Prostate gland (tissue), 2 donors: ENCODE data around the gene BLOC1S1. TPM values are rescaled to one million over a fixed set of nuclear protein-coding genes. Genes with fewer than 3 reads are reported as not detected.

Source experiments
- DNase-seq: peaks from one replicate; pipeline ENCODE4 v3.0.0-alpha.2; 2019; ENCODE audit warnings: low spot score
- H3K27ac ChIP-seq, 2 donors: fragments of 200-600 bp; sonication (generic); 2 replicates each; pipeline ENCODE4 v1.5.1; 2017 to 2019
- H3K27me3 ChIP-seq: fragments of 200-600 bp; sonication (generic); replicated peaks from 2 replicates; pipeline ENCODE4 v1.5.1; 2019; ENCODE audit not compliant: insufficient read depth
- H3K36me3 ChIP-seq, 2 donors: fragments of 200-600 bp; sonication (generic); 1 replicate in 1 of 2; 2 replicates in 1 of 2; pipeline versions ENCODE4 v1.5.1 to v1.8.1; 2017 to 2019
- H3K4me1 ChIP-seq: fragments of 200-600 bp; sonication (generic); replicated peaks from 2 replicates; pipeline ENCODE4 v1.5.1; 2019
- H3K4me3 ChIP-seq, 2 donors: fragments of 200-600 bp; sonication (generic); 2 replicates each; pipeline ENCODE4 v1.5.1; 2017 to 2019
- H3K9me3 ChIP-seq: fragments of 200-600 bp; sonication (generic); 2 replicates; pipeline ENCODE4 v1.5.1; 2017
- CTCF ChIP-seq, 4 experiments: fragments of 200-600 bp in 2 of 4; fragments of 450-650 bp in 2 of 4; sonication (generic) in 2 of 4; IDR thresholded peaks; 1 replicate in 3 of 4; 2 replicates in 1 of 4; pipeline ENCODE4 v1.5.1; 2016 to 2019; ENCODE audit warnings: antibody characterized with exemption in 4 of 4, mild to moderate bottlenecking in 2 of 4, moderate library complexity in 2 of 4
- POLR2A ChIP-seq: fragments of 450-650 bp; IDR thresholded peaks from one replicate; pipeline ENCODE4 v1.6.1; 2016; ENCODE audit warnings: antibody characterized with exemption, mild to moderate bottlenecking
- POLR2AphosphoS5 ChIP-seq: sonication (generic); formaldehyde crosslinking; IDR thresholded peaks from one replicate; pipeline ENCODE4 v1.6.1; 2017; ENCODE audit warnings: antibody characterized with exemption
- WGBS: methylation state at CpG from one replicate; pipeline ENCODE4 v1.1.5; 2018; 5-methylcytosine and 5-hydroxymethylcytosine counted together
- intact Hi-C: fragments of 100-400 bp; cut with DNase I; formaldehyde crosslinking; loops from one replicate; pipeline ENCODE4 v1.14.2; 2022
- total RNA-seq, 2 donors: library from RNA; depleted of rRNA; stranded (reverse); fragments of >200 nt; gene quantifications; one replicate each; pipeline ENCODE4 v1.1.0, GENCODE V29; 2016

The BLOC1S1 gene
- total RNA-seq, 2 donors from 2014 or later, result 151 to 240 TPM

GRCh38 chr12:55724940-55725309 lies 9.1 kb downstream of the BLOC1S1 start:
- peaks cover 9% of the 10 kb centered on the region for H3K4me1 ChIP-seq

GRCh38 chr12:55725556-55725955 lies 9.7 kb downstream of the BLOC1S1 start:
- Histone ChIP-seq H3K4me3 (no peak overlapping the region), H3K9me3 (no peaks in the 10 kb centered on the region), H3K36me3 (no peaks in the 10 kb centered on the region), H3K4me1 (peaks cover 9% of the 10 kb centered on the region), H3K27me3 (no peaks in the 10 kb centered on the region), H3K27ac (no peak overlapping the region)
- 53% methylated on average over 3 of the region's 3 CpGs for WGBS
- TF ChIP-seq CTCF (IDR thresholded peaks at IDR 0.05) (no peak), POLR2A (no peak), POLR2AphosphoS5 (no peak)
- DNase-seq, result no peak
- intact Hi-C loops, result loop anchor here (5.0 kb wide), 1 partner anchor 202 kb away; the partner anchor contains the start of gene PYM1

More at GRCh38 chr12:55724940-55725309, 9.1 kb downstream of the BLOC1S1 start:
- no peak overlapping the region for H3K27ac ChIP-seq
- no peak for TF ChIP-seq POLR2AphosphoS5
- H3K27me3 ChIP-seq, result no peaks in the 10 kb centered on the region
- 43% methylated on average over 3 of the region's 3 CpGs for whole genome bisulfite sequencing
- no peak overlapping the region for H3K4me3 ChIP-seq
- intact Hi-C loops, result loop anchor here (5.0 kb wide), 1 partner anchor 202 kb away; the partner anchor contains the start of gene PYM1
- no peaks in the 10 kb centered on the region for H3K36me3 ChIP-seq
- H3K9me3 ChIP-seq, result no peaks in the 10 kb centered on the region
- no peak for DNase-seq

GRCh38 chr12:55726971-55727370 lies 11.1 kb downstream of the BLOC1S1 start:
- no peak for DNase-seq
- intact Hi-C loops, result loop anchor here (5.0 kb wide), 1 partner anchor 200 kb away; the partner anchor contains the start of gene PYM1
- 21% methylated on average over 10 of the region's 10 CpGs for WGBS
- TF ChIP-seq CTCF (IDR thresholded peaks at IDR 0.05) (no peak), POLR2AphosphoS5 (no peak), POLR2A (no peak)
- Histone ChIP-seq H3K27ac (peak overlapping the region; percentile 99), H3K9me3 (no peaks in the 10 kb centered on the region), H3K4me3 (peak overlapping the region in 1 of 2 donors; percentile 88), H3K4me1 (peaks cover 9% of the 10 kb centered on the region), H3K36me3 (no peaks in the 10 kb centered on the region), H3K27me3 (no peaks in the 10 kb centered on the region)

- Histone ChIP-seq H3K36me3 (no peaks in the 10 kb centered on the region), H3K27ac (peak overlapping the region; percentile 99), H3K27me3 (no peaks in the 10 kb centered on the region), H3K4me1 (peaks cover 9% of the 10 kb centered on the region), H3K9me3 (no peaks in the 10 kb centered on the region), H3K4me3 (peak overlapping the region; percentile 88 to 94)
- TF ChIP-seq POLR2AphosphoS5 (no peak), POLR2A (peak; percentile 27), CTCF (IDR thresholded peaks at IDR 0.05) (no peak)
- intact Hi-C loops, result loop anchor here (5.0 kb wide), 1 partner anchor 200 kb away; the partner anchor contains the start of gene PYM1
- WGBS, result 5% methylated on average over 9 of the region's 9 CpGs
- DNase-seq, result peak; percentile 47
Measured at GRCh38 chr12:55727643-55728185, 11.9 kb downstream of the BLOC1S1 start.

- intact Hi-C loops, result loop anchor here (5.0 kb wide), 1 partner anchor 199 kb away; the partner anchor contains the start of gene PYM1
- 0% methylated on average over 39 of the region's 61 CpGs for WGBS
- H3K4me1 ChIP-seq, result peaks cover 9% of the 10 kb centered on the region
- no peaks in the 10 kb centered on the region for H3K27me3 ChIP-seq
- peak; percentile 75 for DNase-seq
- peak overlapping the region; percentile 88 to 94 for H3K4me3 ChIP-seq
- TF ChIP-seq POLR2A (no peak), POLR2AphosphoS5 (peak; percentile 10)
- no peaks in the 10 kb centered on the region for H3K36me3 ChIP-seq
- H3K9me3 ChIP-seq, result no peaks in the 10 kb centered on the region
- peak overlapping the region; percentile 99 for H3K27ac ChIP-seq
Measured at GRCh38 chr12:55728186-55728938, 12.5 kb downstream of the BLOC1S1 start.
